Esophagus squamous epithelium (tissue), 4 donors: ENCODE results near the gene PDS5B.

Experiments used
- CTCF ChIP-seq, 6 experiments: fragments of 450-650 bp in 4 of 6; fragments of 200-600 bp in 2 of 6; sonication (generic) in 2 of 6; IDR thresholded peaks; one replicate each; pipeline ENCODE4 v1.5.1; 2016 to 2019; ENCODE audit warnings: antibody characterized with exemption in 6 of 6, mild to moderate bottlenecking in 4 of 6, moderate library complexity in 4 of 6
- POLR2A ChIP-seq, 4 donors: fragments of 450-650 bp; IDR thresholded peaks; one replicate each; pipeline ENCODE4 v1.6.1; 2017; ENCODE audit warnings: antibody characterized with exemption in 4 of 4, mild to moderate bottlenecking in 4 of 4, moderate library complexity in 3 of 4

DNA sequence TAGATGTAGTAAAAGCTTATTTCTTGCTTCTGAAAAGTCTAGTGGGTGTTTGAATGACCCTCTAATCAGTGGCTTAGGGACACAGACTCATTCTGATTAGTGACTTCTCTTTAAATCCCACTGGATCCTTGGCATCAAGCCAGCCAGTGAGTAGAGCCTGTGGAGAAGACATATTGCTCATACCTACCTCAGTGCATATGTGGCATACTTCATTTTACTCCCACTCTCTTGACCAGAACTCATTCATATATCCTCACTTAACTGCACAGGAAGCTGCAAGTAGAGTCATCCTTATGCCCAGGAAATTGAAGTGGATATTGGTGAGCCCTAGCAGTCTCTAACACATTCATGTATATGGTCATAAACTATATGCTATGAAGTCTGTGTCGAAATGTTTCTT, 148.3 kb downstream of the PDS5B start:
- TF ChIP-seq CTCF (IDR thresholded peaks at IDR 0.05) (no peak), POLR2A (IDR thresholded peaks at IDR 0.05) (no peak)
